ENCODE measurements around the gene GMDS. TPM values are rescaled to one million over a fixed set of nuclear protein-coding genes. Genes with fewer than 3 reads are reported as not detected.

Gene GMDS
- total RNA-seq, 1 experiment from 2014 or later = 35.0 TPM

- ATAC-seq = no peak
- ChIA-PET POLR2A (no interaction called here), CTCF (interaction anchor here (0.6 kb wide), 1 partner anchor 176 kb away, joined by 3 read pairs; no protein-coding TSS in a partner anchor)
These were observed 18.6 kb downstream of the GMDS start for GRCh38 chr6:2226775-2227174.

More at GRCh38 chr6:2226775-2227174, 18.6 kb downstream of the GMDS start:
- Mint-ChIP-seq H3K36me3 (no peaks in the 10 kb centered on the region), H3K9me3 (no peaks in the 10 kb centered on the region), H3K4me3 (no peak overlapping the region), H3K27me3 (ENCODE audit: low read depth) (no peaks in the 10 kb centered on the region), H3K4me1 (peaks cover 53% of the 10 kb centered on the region), H3K27ac (no peak overlapping the region)
- no peak for DNase-seq (ENCODE audit: low spot score)
- TF ChIP-seq ZNF232 (CRISPR knock-in tag; IDR thresholded peaks at IDR 0.05) = no peak
- no peak for TF ChIP-seq ZNF416 (CRISPR knock-in tag; IDR thresholded peaks at IDR 0.05)
- TF ChIP-seq FOXP4 (CRISPR knock-in tag; IDR thresholded peaks at IDR 0.05) = no peak
- no peak for TF ChIP-seq MAX (CRISPR knock-in tag; IDR thresholded peaks at IDR 0.05)
- TF ChIP-seq ZNF317 (CRISPR knock-in tag; IDR thresholded peaks at IDR 0.05; ENCODE audit: borderline replicate concordance, low read depth) = no peak
- TF ChIP-seq ATF3 (CRISPR knock-in tag; conservative IDR thresholded peaks at IDR 0.05) = no peak
- TF ChIP-seq IRF2 (CRISPR knock-in tag; IDR thresholded peaks at IDR 0.05; ENCODE audit: borderline replicate concordance, low read depth) = no peak
- TF ChIP-seq ZNF423 (CRISPR knock-in tag; IDR thresholded peaks at IDR 0.05) = no peak
- TF ChIP-seq USF2 (CRISPR knock-in tag; IDR thresholded peaks at IDR 0.05) = no peak
- no peak for TF ChIP-seq ZBTB21 (CRISPR knock-in tag; IDR thresholded peaks at IDR 0.05; ENCODE audit: borderline replicate concordance)
- no peak for TF ChIP-seq SP1 (CRISPR knock-in tag; conservative IDR thresholded peaks at IDR 0.05)
- TF ChIP-seq NFE2L1 (CRISPR knock-in tag; IDR thresholded peaks at IDR 0.05) = no peak
- TF ChIP-seq CREB1 (CRISPR knock-in tag; IDR thresholded peaks at IDR 0.05) = no peak
- no peak for TF ChIP-seq JUN (CRISPR knock-in tag; IDR thresholded peaks at IDR 0.05)
- TF ChIP-seq STAT6 (CRISPR knock-in tag; conservative IDR thresholded peaks at IDR 0.05; ENCODE audit: low read depth) = no peak
- no peak for TF ChIP-seq AFF4 (CRISPR knock-in tag; IDR thresholded peaks at IDR 0.05; ENCODE audit: borderline replicate concordance)
- no peak for TF ChIP-seq GTF2I (CRISPR knock-in tag; conservative IDR thresholded peaks at IDR 0.05)

Data from WTC11 (cell line).